ENCODE results near the gene TOR1AIP1. TPM values are rescaled to one million over a fixed set of nuclear protein-coding genes. Genes with fewer than 3 reads are reported as not detected.

TOR1AIP1 gene
- total and polyA plus RNA-seq, 2 experiments from 2014 or later, result 59.1 to 64.6 TPM

- peak overlapping the region; percentile 90 for H3K4me3 ChIP-seq
- H3K36me3 ChIP-seq (ENCODE audit: low read depth), result peaks cover 26% of the 10 kb centered on the region; the same call in 1 of the 2 replicates
- H3K9me3 ChIP-seq (ENCODE audit: low read depth), result no peaks in the 10 kb centered on the region
- no peaks in the 10 kb centered on the region for H3K27me3 ChIP-seq (replicated peaks; ENCODE audit: insufficient read depth)
- H3K4me2 ChIP-seq (ENCODE audit: unreplicated experiment), result peak overlapping the region; percentile 81
- peak overlapping the region; percentile 99 for H3K27ac ChIP-seq
- peak overlapping the region; percentile 98 for H3K9ac ChIP-seq
- no peak for TF ChIP-seq EZH2 (IDR thresholded peaks at IDR 0.05; ENCODE audit: insufficient read depth, poor library complexity, severe bottlenecking)
- TF ChIP-seq EZH2phosphoT487 (IDR thresholded peaks at IDR 0.05; ENCODE audit: insufficient read depth, low read depth), result no peak
- H2AFZ ChIP-seq, result peak overlapping the region; percentile 85
- peaks cover 74% of the 10 kb centered on the region for H3K79me2 ChIP-seq (ENCODE audit: insufficient read depth)
- no peaks in the 10 kb centered on the region for H4K20me1 ChIP-seq (ENCODE audit: insufficient read depth)
- in situ Hi-C loops (cut with MboI), result loop anchor here (25.0 kb wide), 1 partner anchor 279 kb away; the partner anchor contains the start of gene QSOX1
- DNase-seq, result no peak
- WGBS, 2 experiments (ENCODE audit: low coverage in 1 of 2, low lambda C conversion rate in 2 of 2, missing lambda C conversion rate in 2 of 2), result 1% methylated on average over 26 of the region's 26 CpGs
- peaks cover 15% of the 10 kb centered on the region for H3K4me1 ChIP-seq (ENCODE audit: insufficient read depth)
- no peaks in the 10 kb centered on the region for H3K9me2 ChIP-seq (ENCODE audit: insufficient read depth)
- peaks cover 12% of the 10 kb centered on the region for H3F3A ChIP-seq (ENCODE audit: insufficient read depth)
Observed at GRCh38 chr1:179883040-179883744, 1.1 kb downstream of the TOR1AIP1 start.

GRCh38 chr1:179883745-179884138 lies 1.7 kb downstream of the TOR1AIP1 start:
- peak overlapping the region; percentile 98 for H3K9ac ChIP-seq
- peak overlapping the region; percentile 81 for H3K4me2 ChIP-seq (ENCODE audit: unreplicated experiment)
- 34 to 37% methylated on average over 4 of the region's 4 CpGs for WGBS, 2 experiments (ENCODE audit: low coverage in 1 of 2, low lambda C conversion rate in 2 of 2, missing lambda C conversion rate in 2 of 2)
- no peaks in the 10 kb centered on the region for H3K9me3 ChIP-seq (ENCODE audit: low read depth)
- H3F3A ChIP-seq (ENCODE audit: insufficient read depth), result peaks cover 12% of the 10 kb centered on the region
- no peak overlapping the region for H3K27ac ChIP-seq
- in situ Hi-C loops (cut with MboI), result loop anchor here (25.0 kb wide), 1 partner anchor 279 kb away; the partner anchor contains the start of gene QSOX1
- H3K36me3 ChIP-seq (ENCODE audit: low read depth), result peaks cover 29% of the 10 kb centered on the region
- peaks cover 74% of the 10 kb centered on the region for H3K79me2 ChIP-seq (ENCODE audit: insufficient read depth)
- TF ChIP-seq EZH2phosphoT487 (IDR thresholded peaks at IDR 0.05; ENCODE audit: insufficient read depth, low read depth) (no peak), EZH2 (IDR thresholded peaks at IDR 0.05; ENCODE audit: insufficient read depth, poor library complexity, severe bottlenecking) (no peak)
- H3K4me3 ChIP-seq, result peak overlapping the region; percentile 90
- no peak overlapping the region for H2AFZ ChIP-seq
- no peaks in the 10 kb centered on the region for H3K9me2 ChIP-seq (ENCODE audit: insufficient read depth)
- peak; percentile 33 for DNase-seq
- H4K20me1 ChIP-seq (ENCODE audit: insufficient read depth), result no peaks in the 10 kb centered on the region
- peaks cover 15% of the 10 kb centered on the region for H3K4me1 ChIP-seq (ENCODE audit: insufficient read depth)
- no peaks in the 10 kb centered on the region for H3K27me3 ChIP-seq (replicated peaks; ENCODE audit: insufficient read depth)

- no peaks in the 10 kb centered on the region for H4K20me1 ChIP-seq (ENCODE audit: insufficient read depth)
- DNase-seq, result no peak
- peaks cover 61% of the 10 kb centered on the region for H3K36me3 ChIP-seq (ENCODE audit: low read depth)
- H3K4me3 ChIP-seq, result no peak overlapping the region
- H3K4me1 ChIP-seq (ENCODE audit: insufficient read depth), result peaks cover 9% of the 10 kb centered on the region
- H3K79me2 ChIP-seq (ENCODE audit: insufficient read depth), result peaks cover 82% of the 10 kb centered on the region
- H3K9me2 ChIP-seq (ENCODE audit: insufficient read depth), result no peaks in the 10 kb centered on the region
- H3K9me3 ChIP-seq (ENCODE audit: low read depth), result no peaks in the 10 kb centered on the region
- no peak for TF ChIP-seq EZH2 (IDR thresholded peaks at IDR 0.05; ENCODE audit: insufficient read depth, poor library complexity, severe bottlenecking)
- no peak overlapping the region for H3K4me2 ChIP-seq (ENCODE audit: unreplicated experiment)
- no peak overlapping the region for H2AFZ ChIP-seq
- no peak overlapping the region for H3K9ac ChIP-seq
- H3K27me3 ChIP-seq (replicated peaks; ENCODE audit: insufficient read depth), result no peaks in the 10 kb centered on the region
- peaks cover 3% of the 10 kb centered on the region; the same call in 1 of the 2 replicates for H3F3A ChIP-seq (ENCODE audit: insufficient read depth)
- WGBS, 2 experiments (ENCODE audit: low coverage in 1 of 2, low lambda C conversion rate in 2 of 2, missing lambda C conversion rate in 2 of 2), result 73 to 77% methylated on average over 2 of the region's 2 CpGs
- in situ Hi-C loops (cut with MboI), result loop anchor here (25.0 kb wide), 1 partner anchor 274 kb away; the partner anchor contains the start of gene QSOX1
- H3K27ac ChIP-seq, result no peak overlapping the region
Observed at GRCh38 chr1:179888071-179888470, 6.0 kb downstream of the TOR1AIP1 start.

- H3K9me3 ChIP-seq (ENCODE audit: low read depth), result no peaks in the 10 kb centered on the region
- no peak overlapping the region for H2AFZ ChIP-seq
- no peaks in the 10 kb centered on the region for H3K4me1 ChIP-seq (ENCODE audit: insufficient read depth)
- no peak overlapping the region for H3K4me2 ChIP-seq (ENCODE audit: unreplicated experiment)
- in situ Hi-C loops (cut with MboI), result loop anchor here (25.0 kb wide), 1 partner anchor 273 kb away; the partner anchor contains the start of gene QSOX1
- H3K9me2 ChIP-seq (ENCODE audit: insufficient read depth), result no peaks in the 10 kb centered on the region
- TF ChIP-seq EZH2phosphoT487 (IDR thresholded peaks at IDR 0.05; ENCODE audit: insufficient read depth, low read depth) (no peak), EZH2 (IDR thresholded peaks at IDR 0.05; ENCODE audit: insufficient read depth, poor library complexity, severe bottlenecking) (no peak)
- H3K9ac ChIP-seq, result no peak overlapping the region
- peaks cover 62% of the 10 kb centered on the region for H3K36me3 ChIP-seq (ENCODE audit: low read depth)
- DNase-seq, result no peak
- no peak overlapping the region for H3K4me3 ChIP-seq
- no peaks in the 10 kb centered on the region for H3K27me3 ChIP-seq (replicated peaks; ENCODE audit: insufficient read depth)
- 78 to 83% methylated on average over 4 of the region's 4 CpGs for WGBS, 2 experiments (ENCODE audit: low coverage in 1 of 2, low lambda C conversion rate in 2 of 2, missing lambda C conversion rate in 2 of 2)
- no peaks in the 10 kb centered on the region for H3F3A ChIP-seq (ENCODE audit: insufficient read depth)
- H4K20me1 ChIP-seq (ENCODE audit: insufficient read depth), result no peaks in the 10 kb centered on the region
- H3K27ac ChIP-seq, result no peak overlapping the region
- H3K79me2 ChIP-seq (ENCODE audit: insufficient read depth), result peaks cover 72% of the 10 kb centered on the region
Observed at GRCh38 chr1:179889589-179889988, 7.5 kb downstream of the TOR1AIP1 start.
